PC-9 (cell line): Measurements from ENCODE around the gene MRM2. TPM values are rescaled to one million over a fixed set of nuclear protein-coding genes. Genes with fewer than 3 reads are reported as not detected.

ENCODE experiments used
- BruUV-seq: library from RNA; stranded (reverse); fragments of 400-500 nt; replicated peaks from 2 replicates; lab custom pipeline; 2021; lab: Mats Ljungman, UMichigan
- CTCF ChIA-PET: fragments of 300-600 bp; sonication (Branson Sonifier 250); formaldehyde crosslinking; loops from one replicate; lab custom pipeline; 2022; ENCODE audit warnings: antibody characterized with exemption; lab: Charles Lee
- POLR2A ChIA-PET: fragments of 300-600 bp; sonication (Branson Sonifier 250); formaldehyde crosslinking; loops from one replicate; lab custom pipeline; 2022; ENCODE audit warnings: antibody characterized with exemption; ENCODE audit not compliant: unreplicated experiment; lab: Charles Lee
- DNase-seq, 2 experiments: peaks; one replicate each; pipeline versions ENCODE4 v3.0.0 to v3.0.0-alpha.2; 2015 to 2022; ENCODE audit warnings: mixed read lengths in 1 of 2
- H2AFZ ChIP-seq: fragments of 200-600 bp; sonication (generic); 2 replicates; pipeline ENCODE4 v1.8.1; 2017; ENCODE audit warnings: antibody characterized with exemption
- H3F3A ChIP-seq: fragments of 200-600 bp; sonication (generic); 2 replicates; pipeline ENCODE4 v1.8.1; 2017; ENCODE audit warnings: antibody characterized with exemption, mild to moderate bottlenecking, low read depth; ENCODE audit not compliant: insufficient read depth
- H3K27ac ChIP-seq: fragments of 200-600 bp; sonication (generic); 2 replicates; pipeline ENCODE4 v1.6.1; 2016; ENCODE audit warnings: mixed run types
- H3K27me3 ChIP-seq: fragments of 200-600 bp; sonication (generic); 2 replicates; pipeline ENCODE4 v1.6.1; 2016; ENCODE audit warnings: low read depth, mixed run types; ENCODE audit not compliant: insufficient read depth
- H3K36me3 ChIP-seq: fragments of 200-600 bp; sonication (generic); 2 replicates; pipeline ENCODE4 v1.6.1; 2016; ENCODE audit warnings: low read depth, mixed run types
- H3K4me1 ChIP-seq: fragments of 200-600 bp; sonication (generic); replicated peaks from 2 replicates; pipeline ENCODE4 v1.6.1; 2016; ENCODE audit warnings: mixed run types; ENCODE audit not compliant: insufficient read depth
- H3K4me2 ChIP-seq: fragments of 200-600 bp; sonication (generic); 2 replicates; pipeline ENCODE4 v1.6.1; 2017; ENCODE audit warnings: mixed run types
- H3K4me3 ChIP-seq: fragments of 200-600 bp; sonication (generic); 2 replicates; pipeline ENCODE4 v1.6.1; 2016; ENCODE audit warnings: mixed run types
- H3K79me2 ChIP-seq: fragments of 200-600 bp; sonication (generic); 2 replicates; pipeline ENCODE4 v1.6.1; 2017; ENCODE audit warnings: low read depth, mixed run types
- H3K9me2 ChIP-seq: fragments of 200-600 bp; sonication (generic); 2 replicates; pipeline ENCODE4 v1.8.1; 2017; ENCODE audit warnings: mild to moderate bottlenecking; ENCODE audit not compliant: insufficient read depth
- H3K9me3 ChIP-seq: fragments of 200-600 bp; sonication (generic); 2 replicates; pipeline ENCODE4 v1.8.1; 2016; ENCODE audit warnings: low read depth; ENCODE audit not compliant: insufficient read depth
- H4K20me1 ChIP-seq: fragments of 200-600 bp; sonication (generic); 2 replicates; pipeline ENCODE4 v1.8.1; 2017; ENCODE audit not compliant: insufficient read depth
- EZH2 ChIP-seq: fragments of 200-600 bp; sonication (generic); IDR thresholded peaks from 2 replicates; pipeline ENCODE4 v1.8.0; 2017; ENCODE audit warnings: antibody characterized with exemption, low read depth
- intact Hi-C: fragments of 100-400 bp; cut with micrococcal nuclease; formaldehyde crosslinking; loops from one replicate; pipeline ENCODE4 v1.10.0; 2022; ENCODE audit not compliant: unreplicated experiment
- total RNA-seq: library from RNA; stranded (reverse); gene quantifications from 2 replicates; pipeline ENCODE4 v1.2.3, GENCODE V29; 2021
- TF ChIP-seq, protein P1 (sequence below): fragments of 200-600 bp; sonication (generic); conservative IDR thresholded peaks from 2 replicates; pipeline ENCODE4 v1.6.1; 2017; ENCODE audit warnings: mixed run types, antibody characterized with exemption, mild to moderate bottlenecking, moderate library complexity

Gene MRM2
- total RNA-seq, 1 experiment from 2014 or later, result 36.8 TPM

DNA sequence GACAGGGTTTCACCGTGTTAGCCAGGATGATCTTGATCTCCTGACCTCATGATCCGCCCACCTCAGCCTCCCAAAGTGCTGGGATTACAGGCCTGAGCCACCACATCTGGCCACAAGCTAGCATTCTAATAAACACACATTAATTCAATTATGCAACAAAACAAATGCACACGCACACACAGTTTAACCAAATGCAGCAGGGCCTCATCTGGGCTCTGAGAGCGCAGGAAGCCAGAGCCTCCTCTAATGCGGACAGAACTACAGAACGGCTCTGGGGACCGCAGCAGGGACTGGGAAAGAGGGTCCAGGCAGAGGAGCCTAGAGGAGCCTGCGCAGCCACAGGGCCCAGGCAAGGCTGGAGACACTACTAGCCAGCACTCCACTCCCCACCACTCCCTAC is 13.1 kb downstream of the MRM2 start:
- DNase-seq, result no peak
- peaks cover 31% of the 10 kb centered on the region for H3K79me2 ChIP-seq
- no peaks in the 10 kb centered on the region for H3K9me2 ChIP-seq
- TF ChIP-seq, protein P1, sequence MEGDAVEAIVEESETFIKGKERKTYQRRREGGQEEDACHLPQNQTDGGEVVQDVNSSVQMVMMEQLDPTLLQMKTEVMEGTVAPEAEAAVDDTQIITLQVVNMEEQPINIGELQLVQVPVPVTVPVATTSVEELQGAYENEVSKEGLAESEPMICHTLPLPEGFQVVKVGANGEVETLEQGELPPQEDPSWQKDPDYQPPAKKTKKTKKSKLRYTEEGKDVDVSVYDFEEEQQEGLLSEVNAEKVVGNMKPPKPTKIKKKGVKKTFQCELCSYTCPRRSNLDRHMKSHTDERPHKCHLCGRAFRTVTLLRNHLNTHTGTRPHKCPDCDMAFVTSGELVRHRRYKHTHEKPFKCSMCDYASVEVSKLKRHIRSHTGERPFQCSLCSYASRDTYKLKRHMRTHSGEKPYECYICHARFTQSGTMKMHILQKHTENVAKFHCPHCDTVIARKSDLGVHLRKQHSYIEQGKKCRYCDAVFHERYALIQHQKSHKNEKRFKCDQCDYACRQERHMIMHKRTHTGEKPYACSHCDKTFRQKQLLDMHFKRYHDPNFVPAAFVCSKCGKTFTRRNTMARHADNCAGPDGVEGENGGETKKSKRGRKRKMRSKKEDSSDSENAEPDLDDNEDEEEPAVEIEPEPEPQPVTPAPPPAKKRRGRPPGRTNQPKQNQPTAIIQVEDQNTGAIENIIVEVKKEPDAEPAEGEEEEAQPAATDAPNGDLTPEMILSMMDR, result no peak
- no peak for TF ChIP-seq EZH2
- CTCF ChIA-PET, result no interaction called here
- H3K27ac ChIP-seq, result no peak overlapping the region
- no peaks in the 10 kb centered on the region for H3K9me3 ChIP-seq
- no peak overlapping the region for H2AFZ ChIP-seq
- no peak overlapping the region for H3K4me2 ChIP-seq
- POLR2A ChIA-PET, result no interaction called here
- peaks cover 15% of the 10 kb centered on the region for H4K20me1 ChIP-seq
- H3K4me1 ChIP-seq, result peaks cover 16% of the 10 kb centered on the region
- peaks cover 20% of the 10 kb centered on the region for H3K36me3 ChIP-seq
- peaks cover 18% of the 10 kb centered on the region; the same call in 1 of the 2 replicates for H3F3A ChIP-seq
- no peak overlapping the region for H3K4me3 ChIP-seq
- intact Hi-C loops, result loop anchor here (5.0 to 10.0 kb wide), 2 partner anchors 118 to 296 kb away; no protein-coding TSS in a partner anchor
- no TSS peak for BruUV-seq
- no peaks in the 10 kb centered on the region for H3K27me3 ChIP-seq

DNA sequence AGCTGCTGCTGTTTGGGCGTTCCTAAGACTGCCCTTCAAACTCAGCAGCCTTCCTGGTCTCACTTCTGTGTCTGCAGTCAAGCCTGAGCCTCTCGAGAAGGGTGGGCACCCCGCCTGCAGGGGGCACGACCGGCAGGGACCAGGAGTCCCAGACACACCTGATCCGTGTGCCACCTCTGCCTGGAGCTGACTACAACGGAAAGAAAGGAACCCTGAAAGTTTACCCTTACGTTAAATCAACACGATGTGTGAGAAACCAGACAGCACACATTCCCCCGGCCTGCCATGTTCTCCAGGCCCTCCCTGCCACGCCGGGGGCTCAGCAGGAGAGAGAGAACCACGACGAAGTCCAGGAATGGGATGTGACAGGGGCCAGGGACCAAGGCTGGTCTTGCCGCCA is 14.3 kb downstream of the MRM2 start:
- H3K79me2 ChIP-seq, result peaks cover 31% of the 10 kb centered on the region
- no peak overlapping the region for H3K4me2 ChIP-seq
- ChIA-PET POLR2A (no interaction called here), CTCF (no interaction called here)
- no peaks in the 10 kb centered on the region for H3K27me3 ChIP-seq
- H3F3A ChIP-seq, result peaks cover 8% of the 10 kb centered on the region; the same call in 1 of the 2 replicates
- H3K9me3 ChIP-seq, result no peaks in the 10 kb centered on the region
- H3K36me3 ChIP-seq, result peaks cover 20% of the 10 kb centered on the region
- no peak overlapping the region for H3K27ac ChIP-seq
- no peak for DNase-seq
- H3K4me3 ChIP-seq, result no peak overlapping the region
- intact Hi-C loops, result loop anchor here (5.0 to 10.0 kb wide), 2 partner anchors 120 to 297 kb away; no protein-coding TSS in a partner anchor
- H3K4me1 ChIP-seq, result peaks cover 12% of the 10 kb centered on the region
- H4K20me1 ChIP-seq, result peaks cover 15% of the 10 kb centered on the region
- no peaks in the 10 kb centered on the region for H3K9me2 ChIP-seq
- no peak overlapping the region for H2AFZ ChIP-seq
- no TSS peak for BruUV-seq
- TF ChIP-seq, protein P1, result no peak
- TF ChIP-seq EZH2, result no peak

DNA sequence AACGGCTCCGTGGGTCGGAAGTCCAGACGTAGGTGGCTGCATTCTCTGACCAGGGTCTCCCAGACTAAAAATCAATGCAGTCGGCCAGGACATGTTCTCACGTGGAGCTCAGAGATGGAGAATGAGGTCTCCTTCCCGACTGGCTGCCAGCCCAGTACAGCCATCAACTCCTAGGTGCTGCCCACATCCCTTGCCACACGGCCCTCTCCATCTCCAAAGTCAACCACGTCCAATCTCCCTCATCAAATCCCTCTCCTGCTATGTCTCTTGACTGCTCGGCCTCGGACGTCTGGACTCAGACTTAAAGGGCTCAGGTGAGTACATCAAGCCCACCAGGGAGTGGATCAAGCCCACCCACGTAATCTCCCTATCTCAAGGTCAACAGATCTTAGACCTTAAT is 16.2 kb downstream of the MRM2 start:
- Histone ChIP-seq H3K4me3 (no peak overlapping the region), H2AFZ (no peak overlapping the region), H4K20me1 (peaks cover 7% of the 10 kb centered on the region), H3K4me2 (no peak overlapping the region), H3K79me2 (peaks cover 13% of the 10 kb centered on the region), H3K27me3 (no peaks in the 10 kb centered on the region), H3K27ac (no peak overlapping the region), H3K4me1 (0 out of 2 replicates have a peak, but pooled peaks cover under 1% of the 10 kb centered on the region), H3F3A (peaks cover 8% of the 10 kb centered on the region; the same call in 1 of the 2 replicates), H3K9me2 (no peaks in the 10 kb centered on the region), H3K9me3 (no peaks in the 10 kb centered on the region), H3K36me3 (peaks cover 25% of the 10 kb centered on the region)
- intact Hi-C loops, result loop anchor here (1.0 to 10.0 kb wide), 3 partner anchors 16 to 299 kb away; partner anchors contain the start of genes MRM2 and NUDT1
- no peak for DNase-seq
- TSS peak; percentile 78 for BruUV-seq
- no peak for TF ChIP-seq EZH2
- TF ChIP-seq, protein P1, result no peak
- CTCF ChIA-PET, result interaction anchor here (1.1 kb wide), 1 partner anchor 49 kb away, joined by 4 read pairs; no protein-coding TSS in a partner anchor
- POLR2A ChIA-PET, result interaction anchor here (0.7 kb wide), 1 partner anchor 31 kb away, joined by 5 read pairs; no protein-coding TSS in a partner anchor
